Measurements from ENCODE around the gene RIN3.

Gene RIN3

GRCh38 chr14:92555465-92556111, 42.0 kb downstream of the RIN3 start:
- DNase-seq (ENCODE audit: low read depth), result no peak

DNA sequence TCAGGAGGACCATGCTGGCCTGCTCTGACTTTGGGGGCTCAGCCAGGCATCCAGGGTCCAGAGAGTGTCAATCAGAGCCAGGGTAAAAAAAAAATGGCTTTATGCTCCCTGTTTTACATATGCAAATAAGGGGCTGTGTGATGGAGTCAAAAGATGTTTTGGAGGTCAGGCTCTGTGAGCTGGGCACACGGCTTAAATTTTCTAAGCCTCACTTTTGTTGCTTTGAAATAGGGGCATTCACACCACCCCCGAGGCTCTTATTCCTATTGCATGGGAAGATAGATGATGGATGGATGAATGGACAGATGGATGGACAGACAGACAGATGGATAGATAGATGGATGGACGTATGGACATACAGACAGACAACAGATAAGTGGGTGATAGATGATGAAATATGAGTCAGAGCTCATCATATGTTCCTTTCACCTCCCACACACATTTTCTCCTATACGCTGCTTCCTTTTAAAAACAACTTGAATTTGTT, 42.7 kb downstream of the RIN3 start:
- no peak for DNase-seq (ENCODE audit: low read depth)

GRCh38 chr14:92556863-92557543, 43.4 kb downstream of the RIN3 start:
- no peak for DNase-seq (ENCODE audit: low read depth)

GRCh38 chr14:92557544-92557912, 43.9 kb downstream of the RIN3 start:
- DNase-seq (ENCODE audit: low read depth), result no peak

DNA sequence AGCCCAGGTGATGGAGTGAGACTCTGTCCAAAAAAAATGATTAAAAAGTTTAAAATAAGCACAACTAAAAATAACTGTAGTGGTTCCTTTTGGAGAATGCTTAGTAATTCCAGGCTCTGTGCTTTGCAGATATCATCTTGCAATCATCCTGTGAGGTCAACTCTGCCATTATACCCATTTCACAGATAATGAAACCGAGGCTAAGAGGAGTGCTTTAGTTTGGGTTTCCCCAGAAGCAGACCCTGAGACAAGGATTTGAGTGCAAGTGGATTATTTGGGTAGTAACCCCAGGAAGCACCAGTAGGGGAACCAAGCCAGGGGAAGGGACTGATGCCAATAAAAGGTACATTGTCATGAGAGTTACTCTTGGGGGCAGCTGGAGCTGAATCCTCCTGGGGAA, 44.7 kb downstream of the RIN3 start:
- no peak for DNase-seq (ENCODE audit: low read depth)

DNA sequence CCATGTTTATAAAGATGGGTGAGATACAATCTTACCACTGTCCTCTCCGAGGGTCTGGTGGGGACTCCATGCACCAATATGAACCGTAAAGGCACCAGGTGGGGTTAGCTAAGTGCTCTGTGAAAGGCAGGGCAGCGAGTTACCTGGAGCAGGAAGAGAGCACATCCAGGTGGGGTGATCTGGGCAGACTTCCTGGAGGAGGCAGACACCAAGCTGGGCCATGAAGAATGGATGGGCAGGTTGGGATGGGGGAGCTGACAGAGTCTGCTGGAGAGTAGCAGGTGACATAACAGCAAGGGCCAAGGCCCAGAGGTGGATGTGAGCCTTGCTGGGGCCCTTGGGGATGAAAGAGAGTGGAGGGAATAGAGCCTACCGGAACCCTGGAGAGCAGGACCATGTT, 45.9 kb downstream of the RIN3 start:
- no peak for DNase-seq (ENCODE audit: low read depth)

DNA sequence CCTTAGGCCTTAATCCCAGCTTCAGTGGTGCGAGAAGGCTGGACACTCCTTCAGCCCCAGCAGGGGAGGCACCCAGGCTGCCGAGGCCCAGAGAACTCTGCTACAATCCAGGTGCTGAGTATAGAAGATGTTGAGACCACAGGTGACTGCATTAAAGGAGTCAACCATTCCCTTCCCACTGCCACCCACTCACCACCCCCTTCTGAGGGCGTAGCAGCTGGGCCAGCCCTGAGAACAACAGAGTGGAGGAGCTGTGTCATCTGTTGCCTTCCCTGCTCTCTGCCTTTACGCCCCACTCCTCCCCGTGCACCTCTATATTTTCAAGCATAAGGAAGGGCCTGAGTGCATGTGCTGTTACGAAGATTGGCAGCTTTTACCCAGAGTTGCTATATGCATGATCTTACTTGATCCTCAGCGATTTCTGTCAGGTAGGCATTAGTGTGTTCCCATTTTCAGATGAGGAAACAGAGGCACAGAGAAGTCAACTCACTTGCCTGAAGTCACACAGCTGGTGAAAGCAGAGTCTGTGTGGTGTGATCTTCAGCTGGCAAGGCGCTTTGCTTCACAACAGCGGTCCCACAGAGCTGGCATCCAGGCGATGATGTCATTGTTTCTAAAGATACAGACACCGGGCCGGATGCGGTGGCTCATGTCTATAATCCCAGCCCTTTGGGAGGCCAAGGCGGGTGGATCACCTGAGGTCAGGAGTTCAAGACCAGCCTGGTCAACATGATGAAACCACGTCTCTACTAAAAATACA, 46.7 kb downstream of the RIN3 start:
- no peak for DNase-seq (ENCODE audit: low read depth)

DNA sequence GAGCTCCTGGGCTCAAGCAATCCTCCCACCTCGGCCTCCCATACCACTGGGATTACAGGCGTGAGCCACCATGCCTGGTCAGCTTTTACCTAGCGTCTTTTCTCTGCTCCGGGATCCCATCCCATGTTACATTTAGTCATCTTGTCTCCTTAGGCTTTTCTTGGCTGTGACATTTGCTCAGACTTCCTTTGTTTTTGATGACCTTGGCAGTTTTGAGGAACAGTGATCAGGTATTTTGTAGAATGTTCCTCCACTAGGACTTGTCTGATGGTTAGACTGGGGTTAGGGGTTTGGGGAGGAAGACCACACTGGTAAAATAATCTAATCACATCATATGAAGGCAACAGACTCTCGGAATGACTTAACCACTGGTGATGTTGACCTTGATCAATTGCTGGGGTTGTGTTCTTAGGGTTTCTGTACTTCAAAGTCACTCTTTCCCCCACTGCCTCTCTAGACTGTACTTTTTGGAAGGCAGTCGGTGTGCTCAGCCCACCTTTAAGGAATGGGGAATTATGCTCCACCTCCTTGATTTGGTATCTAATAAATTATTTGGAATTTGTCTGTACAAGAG, 48.4 kb downstream of the RIN3 start:
- no peak for DNase-seq (ENCODE audit: low read depth)

GRCh38 chr14:92563359-92563758, 49.8 kb downstream of the RIN3 start:
- DNase-seq (ENCODE audit: low read depth), result no peak

DNA sequence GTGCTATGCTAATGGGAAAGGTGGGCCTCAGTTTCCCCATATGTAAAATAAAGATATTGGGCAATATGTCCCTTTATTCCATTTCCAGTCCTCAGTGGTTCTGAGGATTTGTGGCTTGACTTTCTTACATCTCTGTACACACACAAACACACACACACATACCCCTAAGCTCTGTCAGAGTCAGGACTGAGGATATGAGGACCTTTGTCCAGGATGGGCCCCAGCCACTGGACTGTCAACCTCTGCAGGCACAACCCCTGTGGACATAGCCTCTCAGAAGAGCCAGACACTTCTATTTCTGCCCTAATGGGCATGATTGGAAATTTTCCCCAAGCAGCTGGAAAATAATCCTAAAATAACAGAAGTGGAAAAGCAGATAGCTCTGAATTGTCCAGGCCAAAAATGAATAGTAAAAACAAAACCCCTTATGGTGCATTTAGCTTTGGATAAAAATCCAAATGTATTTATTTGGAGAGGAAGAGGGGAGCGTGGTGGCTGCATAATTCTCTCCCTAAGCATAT, 50.2 kb downstream of the RIN3 start:
- DNase-seq (ENCODE audit: low read depth), result no peak

DNA sequence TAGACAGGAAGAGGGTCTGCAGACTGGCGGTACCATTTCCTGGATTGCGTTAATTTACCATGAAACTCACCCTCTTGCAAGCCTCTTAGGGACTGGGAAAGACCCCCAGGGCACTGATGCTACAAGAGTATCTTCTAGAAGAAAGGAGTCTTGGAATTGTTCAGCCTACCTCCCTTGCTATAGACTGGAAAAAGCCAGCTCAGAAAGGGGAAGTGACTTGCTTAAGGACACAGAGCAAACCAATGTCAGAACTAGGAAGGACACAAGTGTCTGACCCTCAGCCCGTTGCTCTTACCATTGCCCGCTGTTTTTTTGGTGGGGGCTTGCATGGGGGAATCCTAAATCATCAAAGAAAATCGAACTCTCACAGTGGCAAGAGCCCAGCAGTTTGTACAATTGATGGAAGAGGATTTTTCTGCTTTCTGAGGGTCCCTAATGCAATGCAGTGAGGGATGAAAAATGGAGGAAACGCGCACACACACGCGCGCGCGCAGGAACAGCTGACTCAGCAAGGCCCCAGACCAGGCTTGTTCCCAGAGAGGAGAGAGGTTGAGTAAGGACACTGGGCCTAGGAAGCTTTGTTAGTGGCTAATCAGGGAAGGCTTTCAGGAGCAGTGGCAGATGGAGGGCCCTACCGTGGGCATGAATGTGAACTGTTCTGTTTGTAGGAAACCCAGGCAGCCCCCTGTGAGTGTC, 50.9 kb downstream of the RIN3 start:
- DNase-seq (ENCODE audit: low read depth), result no peak

GRCh38 chr14:92565040-92565717, 51.6 kb downstream of the RIN3 start:
- no peak for DNase-seq (ENCODE audit: low read depth)

DNA sequence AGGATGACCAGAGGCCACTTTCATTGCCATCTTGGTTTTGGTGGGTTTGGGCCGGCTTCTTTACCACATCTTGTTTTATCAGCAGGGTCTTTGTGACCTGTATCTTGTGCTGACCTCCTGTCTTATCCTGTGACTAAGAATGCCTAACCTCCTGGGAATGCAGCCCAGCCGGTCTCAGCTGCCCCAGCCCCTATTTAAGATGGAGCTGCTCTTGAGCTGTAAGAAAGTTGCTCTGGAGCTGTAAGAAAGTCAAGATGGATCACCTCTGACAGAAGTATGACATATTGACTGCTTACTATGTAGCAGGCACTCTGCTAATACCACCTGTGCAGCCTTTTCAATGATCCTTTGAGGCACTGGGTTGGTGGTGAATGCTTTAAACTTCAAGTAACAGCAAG, 52.1 kb downstream of the RIN3 start:
- DNase-seq (ENCODE audit: low read depth), result no peak

GRCh38 chr14:92567173-92567725, 53.7 kb downstream of the RIN3 start:
- DNase-seq (ENCODE audit: low read depth), result no peak

- DNase-seq (ENCODE audit: low read depth), result no peak
Measured at GRCh38 chr14:92568621-92569479, 55.3 kb downstream of the RIN3 start.

GRCh38 chr14:92570674-92571262, 57.2 kb downstream of the RIN3 start:
- no peak for DNase-seq (ENCODE audit: low read depth)

DNA sequence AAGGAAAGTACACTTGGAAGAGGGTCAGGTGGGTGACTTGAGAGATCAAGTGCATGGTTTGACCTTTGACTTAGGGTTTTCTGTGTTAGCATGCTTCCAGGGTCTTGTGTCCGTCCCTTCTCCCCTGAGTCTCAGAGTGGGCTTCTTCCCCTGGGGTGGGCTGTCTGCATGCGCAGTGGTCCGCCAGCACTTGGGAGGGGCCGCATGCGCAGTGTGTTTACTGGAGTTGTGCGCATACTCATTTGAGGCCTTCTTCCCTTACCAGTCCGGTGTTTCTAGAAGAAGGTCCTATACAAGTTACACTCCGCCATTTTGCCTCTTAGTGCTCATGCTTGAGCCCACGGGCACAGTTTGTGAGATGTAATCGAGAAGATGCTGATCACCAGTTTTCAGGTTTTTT, 58.5 kb downstream of the RIN3 start:
- DNase-seq (ENCODE audit: low read depth), result no peak

- no peak for DNase-seq (ENCODE audit: low read depth)
Measured at GRCh38 chr14:92573761-92574498, 60.3 kb downstream of the RIN3 start.
